IMR-90 (cell line): ENCODE data around the gene MYT1. TPM values are rescaled to one million over a fixed set of nuclear protein-coding genes. Genes with fewer than 3 reads are reported as not detected.

Source experiments
- ATAC-seq: fragments of 200-7000 bp; cut with Tn5 transposase; 2 replicates; pipeline ENCODE4 v1.9.1; 2020; ENCODE audit warnings: low read depth, mild to moderate bottlenecking, moderate library complexity
- BruUV-seq: library from RNA; stranded (reverse); fragments of 400-500 nt; replicated peaks from 2 replicates; lab custom pipeline; 2021; lab: Mats Ljungman, UMichigan
- CTCF ChIA-PET: fragments of 300-600 bp; formaldehyde crosslinking; extraction: SDS; loops from one replicate; lab custom pipeline; 2021; ENCODE audit warnings: antibody characterized with exemption; lab: Yijun Ruan, JAX
- POLR2A ChIA-PET: fragments of 300-600 bp; sonication (Branson Sonifier 250); formaldehyde crosslinking; loops from one replicate; lab custom pipeline; 2022; ENCODE audit warnings: antibody characterized with exemption; ENCODE audit not compliant: unreplicated experiment; lab: Charles Lee
- DNase-seq: peaks from one replicate; pipeline ENCODE4 v3.0.0; 2013
- H2AFZ ChIP-seq: replicated peaks from 2 replicates; pipeline ENCODE3; 2013; ENCODE audit warnings: low read length, mild to moderate bottlenecking; ENCODE audit not compliant: poor library complexity
- H2AK5ac ChIP-seq: 2 replicates; pipeline ENCODE4 v1.6.1; 2013; ENCODE audit warnings: low read depth, low read length, inconsistent platforms
- H2AK9ac ChIP-seq: replicated peaks from 2 replicates; pipeline ENCODE3; 2013; ENCODE audit warnings: mild to moderate bottlenecking, low read depth, low read length, moderate library complexity; ENCODE audit not compliant: poor library complexity
- H2BK120ac ChIP-seq: 2 replicates; pipeline ENCODE4 v1.6.1; 2013; ENCODE audit warnings: low read depth, low read length, inconsistent platforms
- H2BK15ac ChIP-seq: 3 replicates; pipeline ENCODE4 v1.6.1; 2013; ENCODE audit warnings: low read depth, low read length, inconsistent platforms
- H2BK20ac ChIP-seq: 2 replicates; pipeline ENCODE4 v1.6.1; 2013; ENCODE audit warnings: low read depth, mild to moderate bottlenecking, inconsistent platforms, low read length, moderate library complexity
- H2BK5ac ChIP-seq: 2 replicates; pipeline ENCODE4 v1.6.1; 2013; ENCODE audit warnings: mild to moderate bottlenecking, low read depth, low read length, inconsistent platforms; ENCODE audit not compliant: poor library complexity, severe bottlenecking
- H3K14ac ChIP-seq: replicated peaks from 2 replicates; pipeline ENCODE4 v1.6.1; 2013; ENCODE audit warnings: low read depth, low read length, inconsistent platforms
- H3K18ac ChIP-seq: 2 replicates; pipeline ENCODE4 v1.6.1; 2013; ENCODE audit warnings: low read depth, low read length, control low read depth
- H3K23ac ChIP-seq: 2 replicates; pipeline ENCODE4 v1.6.1; 2013; ENCODE audit warnings: low read depth, low read length, inconsistent platforms
- H3K27ac ChIP-seq: 2 replicates; pipeline ENCODE4 v1.5.1; 2013; ENCODE audit warnings: mild to moderate bottlenecking, control low read depth, low read length; ENCODE audit not compliant: insufficient read depth
- H3K27me3 ChIP-seq: 2 replicates; pipeline ENCODE4 v1.6.1; 2013; ENCODE audit warnings: low read length; ENCODE audit not compliant: control insufficient read depth, insufficient read depth
- H3K36me3 ChIP-seq: 2 replicates; pipeline ENCODE4 v1.6.1; 2013; ENCODE audit warnings: low read length, mixed read lengths; ENCODE audit not compliant: control insufficient read depth, insufficient read depth
- H3K4ac ChIP-seq: 2 replicates; pipeline ENCODE4 v1.6.1; 2013; ENCODE audit warnings: low read depth, low read length, inconsistent platforms
- H3K4me1 ChIP-seq: 2 replicates; pipeline ENCODE4 v1.6.1; 2013; ENCODE audit warnings: low read length, mixed read lengths; ENCODE audit not compliant: control insufficient read depth, insufficient read depth
- H3K4me2 ChIP-seq: 2 replicates; pipeline ENCODE4 v1.6.1; 2013; ENCODE audit warnings: low read depth, mild to moderate bottlenecking, control low read depth, low read length, moderate library complexity
- H3K4me3 ChIP-seq: 2 replicates; pipeline ENCODE4 v1.5.1; 2013; ENCODE audit warnings: low read depth, mild to moderate bottlenecking, control low read depth, low read length, moderate library complexity; ENCODE audit not compliant: insufficient read depth
- H3K56ac ChIP-seq: 2 replicates; pipeline ENCODE4 v1.6.1; 2013; ENCODE audit warnings: low read length, inconsistent platforms; ENCODE audit not compliant: insufficient read depth; ENCODE audit errors: extremely low read depth
- H3K79me1 ChIP-seq, 2 experiments: 2 replicates each; pipeline ENCODE4 v1.6.1; 2013; ENCODE audit warnings: low read length in 2 of 2, inconsistent platforms in 1 of 2, low read depth in 1 of 2
- H3K9ac ChIP-seq: 2 replicates; pipeline ENCODE4 v1.6.1; 2013; ENCODE audit warnings: low read depth, low read length, control low read depth
- H3K9me1 ChIP-seq: 2 replicates; pipeline ENCODE4 v1.6.1; 2013; ENCODE audit warnings: low read length, inconsistent platforms; ENCODE audit not compliant: insufficient read depth
- H3K9me3 ChIP-seq: 2 replicates; pipeline ENCODE4 v1.6.1; 2013; ENCODE audit warnings: low read length; ENCODE audit not compliant: control insufficient read depth, insufficient read depth
- H4K20me1 ChIP-seq: 2 replicates; pipeline ENCODE4 v1.6.1; 2013; ENCODE audit warnings: low read length, inconsistent platforms; ENCODE audit not compliant: insufficient read depth
- H4K5ac ChIP-seq: 2 replicates; pipeline ENCODE4 v1.6.1; 2013; ENCODE audit warnings: mild to moderate bottlenecking, low read depth, low read length, control low read depth
- H4K8ac ChIP-seq, 2 experiments: 2 replicates each; pipeline ENCODE4 v1.6.1; 2013; ENCODE audit warnings: low read depth in 2 of 2, low read length in 2 of 2, control low read depth in 1 of 2, inconsistent platforms in 1 of 2
- H4K91ac ChIP-seq: 2 replicates; pipeline ENCODE4 v1.6.1; 2013; ENCODE audit warnings: low read depth, low read length, inconsistent platforms; ENCODE audit not compliant: insufficient read depth
- BHLHE40 ChIP-seq: fragments of 150-350 bp; IDR thresholded peaks from 2 replicates; pipeline ENCODE4 v1.6.1; 2016; ENCODE audit warnings: mild to moderate bottlenecking, low read depth, low read length
- CEBPB ChIP-seq: IDR thresholded peaks from 2 replicates; pipeline ENCODE4 v1.6.1; 2012; ENCODE audit warnings: low read depth, low read length, improper control_type of control experiment
- CHD1 ChIP-seq: IDR thresholded peaks from 2 replicates; pipeline ENCODE4 v1.6.1; 2012; ENCODE audit warnings: low read depth, low read length, improper control_type of control experiment
- CTCF ChIP-seq: conservative IDR thresholded peaks from 2 replicates; pipeline ENCODE4 v1.5.1; 2012; ENCODE audit warnings: mild to moderate bottlenecking, low read depth, low read length, improper control_type of control experiment
- FOS ChIP-seq: fragments of 150-350 bp; IDR thresholded peaks from 2 replicates; pipeline ENCODE4 v1.6.1; 2016; ENCODE audit warnings: low read depth, low read length
- MAFK ChIP-seq: IDR thresholded peaks from 2 replicates; pipeline ENCODE4 v1.6.1; 2012; ENCODE audit warnings: low read depth, low read length, improper control_type of control experiment
- MAZ ChIP-seq: IDR thresholded peaks from 2 replicates; pipeline ENCODE4 v1.6.1; 2012; ENCODE audit warnings: low read depth, mild to moderate bottlenecking, low read length, improper control_type of control experiment, moderate library complexity, borderline replicate concordance
- MXI1 ChIP-seq: IDR thresholded peaks from 2 replicates; pipeline ENCODE4 v1.6.1; 2012; ENCODE audit warnings: low read depth, mild to moderate bottlenecking, low read length, moderate library complexity, borderline replicate concordance
- NFE2L2 ChIP-seq: fragments of 150-350 bp; IDR thresholded peaks from 2 replicates; pipeline ENCODE4 v1.6.1; 2016; ENCODE audit warnings: low read depth, mild to moderate bottlenecking, low read length
- POLR2A ChIP-seq: IDR thresholded peaks from 2 replicates; pipeline ENCODE4 v1.6.1; 2012; ENCODE audit warnings: mild to moderate bottlenecking, low read depth, low read length
- RCOR1 ChIP-seq: IDR thresholded peaks from 2 replicates; pipeline ENCODE4 v1.6.1; 2012; ENCODE audit warnings: mild to moderate bottlenecking, low read length, improper control_type of control experiment; ENCODE audit not compliant: insufficient replicate concordance
- RFX5 ChIP-seq: IDR thresholded peaks from 2 replicates; pipeline ENCODE4 v1.8.0; 2012; ENCODE audit warnings: low read depth, mild to moderate bottlenecking, low read length, moderate library complexity
- SMC3 ChIP-seq: fragments of 150-350 bp; IDR thresholded peaks from 2 replicates; pipeline ENCODE4 v1.6.1; 2016; ENCODE audit warnings: low read depth, mild to moderate bottlenecking, antibody characterized with exemption, low read length, moderate library complexity
- USF2 ChIP-seq: fragments of 150-350 bp; IDR thresholded peaks from 2 replicates; pipeline ENCODE4 v1.6.1; 2017; ENCODE audit warnings: mild to moderate bottlenecking, antibody characterized with exemption, low read length, low read depth
- WGBS, 2 experiments: methylation state at CpG; one replicate each; pipeline versions ENCODE4 v1.1.5 to v1.1.7; 2013; ENCODE audit warnings: missing lambda C conversion rate in 2 of 2; ENCODE audit not compliant: insufficient read length in 1 of 2; ENCODE audit errors: extremely low coverage in 2 of 2; 5-methylcytosine and 5-hydroxymethylcytosine counted together
- dilution Hi-C: fragments of 300-500 bp; cut with HindIII; formaldehyde crosslinking; loops from one replicate; pipeline ENCODE4 v1.14.3; 2018; ENCODE audit warnings: low sequenced_read_pairs; ENCODE audit not compliant: unreplicated experiment
- in situ Hi-C: fragments of 300-500 bp; cut with MboI; formaldehyde crosslinking; loops from 3 replicates; pipeline ENCODE4 v1.14.3; 2019; ENCODE audit warnings: low sequenced_read_pairs, inconsistent platforms, mixed read lengths
- intact Hi-C: fragments of 100-400 bp; cut with micrococcal nuclease; formaldehyde crosslinking; loops from 2 replicates; pipeline ENCODE4 v1.10.0; 2022
- polyA plus RNA-seq, 3 experiments: library from polyadenylated mRNA; depleted of rRNA; stranded (reverse); fragments of >200 nt; gene quantifications; 2 replicates each; pipeline ENCODE4 v1.2.3, GENCODE V29; 2012; ENCODE audit warnings: low replicate concordance in 1 of 3
- total RNA-seq: library from RNA; depleted of rRNA; stranded (reverse); fragments of >200 nt; gene quantifications from 2 replicates; pipeline ENCODE4 v1.2.3, GENCODE V29; 2012
- TF ChIP-seq, protein P1 (sequence below): fragments of 150-350 bp; IDR thresholded peaks from 2 replicates; pipeline ENCODE4 v1.6.1; 2016; ENCODE audit warnings: low read depth, mild to moderate bottlenecking, low read length, moderate library complexity, borderline replicate concordance

The MYT1 gene
- total and polyA plus RNA-seq, 2 of the 4 experiments (the other 2 are of a cell fraction) = not detected

GRCh38 chr20:64226686-64227580 lies 62.7 kb downstream of the MYT1 start:
- TF ChIP-seq POLR2A (no peak), CHD1 (no peak), USF2 (no peak), BHLHE40 (no peak), CTCF (no peak), SMC3 (no peak), RCOR1 (no peak), RFX5 (no peak), MXI1 (no peak), CEBPB (no peak), NFE2L2 (no peak), FOS (no peak), MAZ (no peak), MAFK (no peak)
- TF ChIP-seq, protein P1, sequence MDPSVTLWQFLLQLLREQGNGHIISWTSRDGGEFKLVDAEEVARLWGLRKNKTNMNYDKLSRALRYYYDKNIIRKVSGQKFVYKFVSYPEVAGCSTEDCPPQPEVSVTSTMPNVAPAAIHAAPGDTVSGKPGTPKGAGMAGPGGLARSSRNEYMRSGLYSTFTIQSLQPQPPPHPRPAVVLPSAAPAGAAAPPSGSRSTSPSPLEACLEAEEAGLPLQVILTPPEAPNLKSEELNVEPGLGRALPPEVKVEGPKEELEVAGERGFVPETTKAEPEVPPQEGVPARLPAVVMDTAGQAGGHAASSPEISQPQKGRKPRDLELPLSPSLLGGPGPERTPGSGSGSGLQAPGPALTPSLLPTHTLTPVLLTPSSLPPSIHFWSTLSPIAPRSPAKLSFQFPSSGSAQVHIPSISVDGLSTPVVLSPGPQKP = no peak
- Histone ChIP-seq H3K79me1 (no peaks in the 10 kb centered on the region; a peak in 1 of 4 replicates), H3K36me3 (no peaks in the 10 kb centered on the region), H3K9me1 (peaks cover 19% of the 10 kb centered on the region), H4K5ac (no peak overlapping the region), H2AFZ (no peak overlapping the region), H3K9ac (no peak overlapping the region), H3K9me3 (no peaks in the 10 kb centered on the region), H4K91ac (no peak overlapping the region), H2AK5ac (no peak overlapping the region), H2BK20ac (no peak overlapping the region), H2AK9ac (no peak overlapping the region), H3K56ac (no peak overlapping the region), H3K27me3 (peaks cover 4% of the 10 kb centered on the region; the same call in 1 of the 2 replicates), H3K14ac (no peak overlapping the region), H3K4ac (no peak overlapping the region), H4K20me1 (no peaks in the 10 kb centered on the region), H3K18ac (no peak overlapping the region), H4K8ac (no peak overlapping the region), H3K4me3 (no peak overlapping the region), H3K23ac (no peak overlapping the region), H2BK15ac (no peak overlapping the region), H2BK120ac (no peak overlapping the region), H3K27ac (no peak overlapping the region), H3K4me2 (no peak overlapping the region), H3K4me1 (peaks cover 27% of the 10 kb centered on the region), H2BK5ac (no peak overlapping the region)
- ChIA-PET POLR2A (no interaction called here), CTCF (no interaction called here)
- in situ Hi-C loops (no loop called here), intact Hi-C loops (no loop called here), dilution Hi-C loops (no loop called here)
- WGBS, 2 experiments = 97% methylated on average over 11 of the region's 25 CpGs; no CpG with 5 or more reads in 1 of the 2 experiments
- no TSS peak for BruUV-seq
- ATAC-seq = no peak
- no peak for DNase-seq
